Trophoblast cell (in vitro differentiated cells and primary cell): Measurements from ENCODE around the gene NRDE2.
A peak's percentile ranks its signal among the peaks of the same experiment; 100 is the strongest.

Experiments
- DNase-seq, 2 donors: peaks; one replicate each; pipeline ENCODE4 v3.0.0-alpha.2; 2016
- H2AFZ ChIP-seq: 2 replicates; pipeline ENCODE4 v1.6.1; 2013; ENCODE audit warnings: low read length, moderate library complexity, mild to moderate bottlenecking; ENCODE audit not compliant: insufficient read depth, poor library complexity
- H2AK5ac ChIP-seq: 2 replicates; pipeline ENCODE4 v1.6.1; 2013; ENCODE audit warnings: mild to moderate bottlenecking, low read length
- H2BK120ac ChIP-seq: 2 replicates; pipeline ENCODE4 v1.6.1; 2013; ENCODE audit warnings: low read length, mild to moderate bottlenecking, moderate library complexity; ENCODE audit not compliant: insufficient read depth, poor library complexity
- H2BK12ac ChIP-seq: 2 replicates; pipeline ENCODE4 v1.6.1; 2013; ENCODE audit warnings: mild to moderate bottlenecking, low read length, moderate library complexity
- H2BK5ac ChIP-seq: 2 replicates; pipeline ENCODE4 v1.6.1; 2013; ENCODE audit warnings: low read length, low read depth, moderate library complexity, mild to moderate bottlenecking; ENCODE audit not compliant: poor library complexity
- H3K14ac ChIP-seq: 2 replicates; pipeline ENCODE4 v1.6.1; 2013; ENCODE audit warnings: mild to moderate bottlenecking, low read length
- H3K18ac ChIP-seq: 2 replicates; pipeline ENCODE4 v1.6.1; 2013; ENCODE audit warnings: mild to moderate bottlenecking, low read length
- H3K23ac ChIP-seq: 2 replicates; pipeline ENCODE4 v1.6.1; 2013; ENCODE audit warnings: low read length
- H3K27ac ChIP-seq: 2 replicates; pipeline ENCODE4 v1.5.1; 2013; ENCODE audit warnings: low read depth, mild to moderate bottlenecking, inconsistent platforms, low read length, moderate library complexity
- H3K27me3 ChIP-seq: 2 replicates; pipeline ENCODE4 v1.6.1; 2013; ENCODE audit warnings: inconsistent platforms, mild to moderate bottlenecking, low read length, moderate library complexity; ENCODE audit not compliant: insufficient read depth
- H3K36me3 ChIP-seq, 2 experiments: 1 replicate in 1 of 2; 2 replicates in 1 of 2; pipeline ENCODE4 v1.6.1; 2013; ENCODE audit warnings: low read length in 2 of 2, mild to moderate bottlenecking in 2 of 2, moderate library complexity in 1 of 2; ENCODE audit not compliant: insufficient read depth in 2 of 2, control insufficient read depth in 1 of 2
- H3K4ac ChIP-seq: 2 replicates; pipeline ENCODE4 v1.6.1; 2013; ENCODE audit warnings: low read depth, mild to moderate bottlenecking, low read length, moderate library complexity
- H3K4me1 ChIP-seq, 2 experiments: 1 replicate in 1 of 2; 2 replicates in 1 of 2; pipeline ENCODE4 v1.6.1; 2013; ENCODE audit warnings: low read length in 2 of 2, mild to moderate bottlenecking in 2 of 2, moderate library complexity in 1 of 2; ENCODE audit not compliant: insufficient read depth in 2 of 2, control insufficient read depth in 1 of 2
- H3K4me2 ChIP-seq: 2 replicates; pipeline ENCODE4 v1.6.1; 2013; ENCODE audit warnings: inconsistent platforms, mild to moderate bottlenecking, low read length, moderate library complexity
- H3K4me3 ChIP-seq: 2 replicates; pipeline ENCODE4 v1.5.1; 2013; ENCODE audit warnings: mild to moderate bottlenecking, low read depth, low read length, inconsistent platforms
- H3K79me1 ChIP-seq: one replicate; pipeline ENCODE4 v1.6.1; 2013; ENCODE audit warnings: low read length
- H3K79me2 ChIP-seq: 2 replicates; pipeline ENCODE4 v1.6.1; 2013; ENCODE audit warnings: low read length, mild to moderate bottlenecking; ENCODE audit not compliant: control insufficient read depth, insufficient read depth, poor library complexity
- H3K9ac ChIP-seq: 2 replicates; pipeline ENCODE4 v1.6.1; 2013; ENCODE audit warnings: mild to moderate bottlenecking, low read length
- H3K9me3 ChIP-seq: 2 replicates; pipeline ENCODE4 v1.6.1; 2013; ENCODE audit warnings: low read depth, mild to moderate bottlenecking, control low read depth, inconsistent platforms, low read length; ENCODE audit not compliant: insufficient read depth
- H4K12ac ChIP-seq: 2 replicates; pipeline ENCODE4 v1.6.1; 2013; ENCODE audit warnings: low read depth, mild to moderate bottlenecking, low read length, moderate library complexity
- H4K8ac ChIP-seq: 2 replicates; pipeline ENCODE4 v1.6.1; 2013; ENCODE audit warnings: low read depth, mild to moderate bottlenecking, low read length, moderate library complexity
- H4K91ac ChIP-seq: one replicate; pipeline ENCODE4 v1.6.1; 2013; ENCODE audit warnings: low read depth, mild to moderate bottlenecking, low read length, moderate library complexity
- WGBS: extraction: QIAGEN DNeasy Blood & Tissue Kit; methylation state at CpG from one replicate; pipeline ENCODE4 v1.1.7; 2013; ENCODE audit warnings: missing lambda C conversion rate; ENCODE audit not compliant: insufficient read length, insufficient coverage; ENCODE audit errors: extremely low coverage; 5-methylcytosine and 5-hydroxymethylcytosine counted together

NRDE2 gene

DNA sequence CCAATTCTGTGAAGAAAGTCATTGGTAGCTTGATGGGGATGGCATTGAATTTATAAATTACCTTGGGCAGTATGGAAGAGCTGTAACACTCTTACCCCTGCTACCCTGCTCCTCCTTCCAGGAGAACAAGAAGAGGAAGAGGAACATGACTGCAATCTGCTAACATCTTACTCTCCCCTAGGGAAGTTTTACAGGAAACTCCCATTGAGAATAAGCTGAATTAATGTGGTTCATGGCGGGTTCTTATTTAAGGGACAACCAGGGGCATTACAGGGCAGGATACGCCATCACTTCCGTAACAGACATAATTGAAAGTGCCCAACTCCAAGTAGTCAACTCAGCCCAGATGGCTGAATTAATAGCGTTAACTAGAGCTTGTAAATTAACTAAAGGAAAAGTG, 84.8 kb downstream of the NRDE2 start:
- H3K27ac ChIP-seq, result no peak overlapping the region
- H2BK12ac ChIP-seq, result no peak overlapping the region
- H2AFZ ChIP-seq, result no peak overlapping the region
- no peaks in the 10 kb centered on the region for H3K79me2 ChIP-seq
- H3K4ac ChIP-seq, result no peak overlapping the region
- WGBS, result no CpG with 5 or more reads among the region's 4 CpGs
- H4K91ac ChIP-seq, result no peak overlapping the region
- no peak for DNase-seq
- no peaks in the 10 kb centered on the region for H3K27me3 ChIP-seq
- H3K4me1 ChIP-seq, result no peaks in the 10 kb centered on the region
- no peak overlapping the region for H4K8ac ChIP-seq
- no peaks in the 10 kb centered on the region for H3K79me1 ChIP-seq
- no peak overlapping the region for H2AK5ac ChIP-seq
- no peaks in the 10 kb centered on the region for H3K36me3 ChIP-seq
- H3K9ac ChIP-seq, result no peak overlapping the region
- H3K9me3 ChIP-seq, result no peaks in the 10 kb centered on the region
- H3K18ac ChIP-seq, result no peak overlapping the region
- no peak overlapping the region for H3K14ac ChIP-seq
- H3K4me3 ChIP-seq, result no peak overlapping the region
- no peak overlapping the region for H4K12ac ChIP-seq
- no peak overlapping the region for H2BK120ac ChIP-seq
- H3K23ac ChIP-seq, result no peak overlapping the region
- H3K4me2 ChIP-seq, result no peak overlapping the region
- H2BK5ac ChIP-seq, result no peak overlapping the region

DNA sequence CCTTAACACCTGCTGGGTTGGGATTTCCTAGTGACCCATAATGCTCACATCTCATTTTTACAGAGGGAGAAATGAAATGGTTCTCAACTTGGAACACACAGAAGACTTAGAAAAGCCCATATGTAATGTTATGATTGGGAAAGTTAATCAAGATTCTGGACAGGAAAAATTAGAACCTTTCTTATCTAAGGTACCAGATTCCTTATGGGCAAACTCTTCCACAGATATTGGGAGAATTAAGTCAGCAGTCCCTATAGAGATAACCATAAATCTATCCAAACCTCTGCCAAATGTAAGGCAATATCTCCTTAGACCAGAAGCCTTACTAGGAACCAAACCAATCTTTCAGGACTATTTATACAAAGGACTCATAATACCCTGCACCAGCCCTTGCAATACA, 89.3 kb downstream of the NRDE2 start:
- Histone ChIP-seq H2BK12ac (no peak overlapping the region), H3K4ac (no peak overlapping the region), H3K79me2 (no peaks in the 10 kb centered on the region), H3K18ac (no peak overlapping the region), H2AFZ (no peak overlapping the region), H3K4me1 (no peaks in the 10 kb centered on the region), H3K79me1 (no peaks in the 10 kb centered on the region), H3K4me2 (no peak overlapping the region), H3K14ac (no peak overlapping the region), H2BK5ac (no peak overlapping the region), H3K36me3 (no peaks in the 10 kb centered on the region), H3K27ac (no peak overlapping the region), H3K9ac (no peak overlapping the region), H4K91ac (no peak overlapping the region), H2AK5ac (no peak overlapping the region), H3K4me3 (no peak overlapping the region), H3K27me3 (no peaks in the 10 kb centered on the region), H4K12ac (no peak overlapping the region), H3K9me3 (peaks cover 7% of the 10 kb centered on the region), H4K8ac (no peak overlapping the region), H2BK120ac (no peak overlapping the region), H3K23ac (no peak overlapping the region)
- DNase-seq, result no peak

DNA sequence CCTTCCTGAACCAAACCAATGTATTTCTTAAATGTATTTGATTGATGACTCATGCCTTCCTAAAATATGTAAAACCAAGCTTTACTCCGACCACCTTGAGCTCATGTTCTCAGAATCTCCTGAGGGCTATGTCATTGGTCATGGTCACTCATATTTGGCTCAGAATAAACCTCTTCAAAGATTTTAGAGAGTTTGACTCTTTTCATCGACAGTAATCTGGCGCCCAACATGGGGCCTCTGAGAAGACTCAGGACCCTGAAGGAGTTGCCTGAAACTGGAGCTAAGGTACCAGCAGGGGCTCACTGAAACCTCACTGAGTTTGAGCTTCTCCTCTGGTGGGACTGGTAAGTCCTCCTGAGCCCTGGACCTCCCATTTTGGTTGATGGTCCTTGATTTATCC, 92.6 kb downstream of the NRDE2 start:
- no CpG with 5 or more reads among the region's 3 CpGs for WGBS
- H3K36me3 ChIP-seq, result no peaks in the 10 kb centered on the region
- no peaks in the 10 kb centered on the region for H3K79me2 ChIP-seq
- H3K18ac ChIP-seq, result no peak overlapping the region
- H4K91ac ChIP-seq, result no peak overlapping the region
- no peak overlapping the region for H2AK5ac ChIP-seq
- no peak overlapping the region for H2BK12ac ChIP-seq
- no peak overlapping the region for H3K4ac ChIP-seq
- H3K9me3 ChIP-seq, result peaks cover 7% of the 10 kb centered on the region
- H4K8ac ChIP-seq, result no peak overlapping the region
- peaks cover 0 to 5% of the 10 kb centered on the region in 2 experiments for H3K4me1 ChIP-seq
- no peak overlapping the region for H3K4me3 ChIP-seq
- H3K79me1 ChIP-seq, result no peaks in the 10 kb centered on the region
- no peak overlapping the region for H3K23ac ChIP-seq
- H2AFZ ChIP-seq, result no peak overlapping the region
- peak in 1 of 2 donors; percentile 2 for DNase-seq
- no peak overlapping the region for H2BK120ac ChIP-seq
- no peak overlapping the region for H2BK5ac ChIP-seq
- no peak overlapping the region for H3K14ac ChIP-seq
- H3K27ac ChIP-seq, result no peak overlapping the region
- no peak overlapping the region for H3K9ac ChIP-seq
- H3K27me3 ChIP-seq, result no peaks in the 10 kb centered on the region
- H4K12ac ChIP-seq, result no peak overlapping the region
- no peak overlapping the region for H3K4me2 ChIP-seq

DNA sequence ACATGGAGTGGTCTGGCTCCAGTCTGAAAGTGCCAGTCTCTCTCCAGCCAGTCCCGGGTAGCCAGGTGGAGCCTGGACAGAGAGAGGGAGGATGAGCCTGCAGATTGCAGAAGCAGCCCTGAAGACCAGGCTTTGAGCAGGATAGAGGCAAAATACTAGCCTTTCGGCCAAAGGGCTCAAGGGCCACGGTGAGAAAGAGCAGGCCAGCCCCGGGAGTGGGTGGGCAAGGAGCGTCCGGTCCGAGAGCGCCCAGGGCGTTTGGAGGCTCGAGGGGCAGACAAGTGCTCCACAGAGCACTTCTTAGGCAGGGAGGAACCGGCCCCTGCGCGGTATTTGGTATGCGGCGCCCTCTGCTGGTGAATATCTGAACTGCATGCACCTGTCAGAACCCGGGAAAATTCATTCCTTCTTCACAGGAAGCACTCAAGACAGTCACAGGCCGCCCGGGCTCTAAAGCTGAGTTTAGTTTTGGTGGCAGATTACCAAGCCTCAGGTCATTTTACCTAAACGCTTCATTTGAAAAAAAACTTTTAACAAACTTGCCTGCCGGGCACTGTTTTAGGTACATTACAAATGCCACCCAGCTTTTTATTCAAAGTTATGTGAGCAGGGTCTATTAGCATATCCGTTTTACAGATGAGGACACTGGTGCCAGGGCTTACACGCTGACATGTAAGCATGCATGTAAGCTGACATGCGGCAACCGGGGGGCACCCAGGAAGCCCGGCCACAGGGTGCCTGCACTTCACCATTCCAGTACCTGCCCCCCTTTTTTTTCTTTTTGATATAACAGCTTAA, 96.4 kb downstream of the NRDE2 start:
- WGBS, result no CpG with 5 or more reads among the region's 25 CpGs
- no peak overlapping the region for H3K4ac ChIP-seq
- peak overlapping the region; percentile 4 for H3K4me2 ChIP-seq
- no peak overlapping the region for H2AFZ ChIP-seq
- H3K27me3 ChIP-seq, result no peaks in the 10 kb centered on the region
- H4K91ac ChIP-seq, result no peak overlapping the region
- no peak overlapping the region for H3K18ac ChIP-seq
- H3K27ac ChIP-seq, result no peak overlapping the region
- H4K8ac ChIP-seq, result no peak overlapping the region
- H3K9ac ChIP-seq, result no peak overlapping the region
- H3K4me3 ChIP-seq, result no peak overlapping the region
- H3K4me1 ChIP-seq, result peaks cover 0 to 5% of the 10 kb centered on the region in 2 experiments
- H3K23ac ChIP-seq, result no peak overlapping the region
- H3K79me2 ChIP-seq, result no peaks in the 10 kb centered on the region
- no peak overlapping the region for H4K12ac ChIP-seq
- DNase-seq, result peak; percentile 54 to 77
- no peaks in the 10 kb centered on the region for H3K79me1 ChIP-seq
- H3K9me3 ChIP-seq, result peaks cover 7% of the 10 kb centered on the region
- no peak overlapping the region for H2BK5ac ChIP-seq
- no peak overlapping the region for H2AK5ac ChIP-seq
- H3K14ac ChIP-seq, result no peak overlapping the region
- H3K36me3 ChIP-seq, result no peaks in the 10 kb centered on the region
- no peak overlapping the region for H2BK12ac ChIP-seq
- H2BK120ac ChIP-seq, result no peak overlapping the region
